Keratinocyte (primary cell): ENCODE data around the gene TMEM225B. TPM values are rescaled to one million over a fixed set of nuclear protein-coding genes. Genes with fewer than 3 reads are reported as not detected.
"Not testable (repeated sequence)": the region's sequence is repeated elsewhere in the genome, so short reads cannot be mapped to it uniquely, and the experiment has no call there.

Experiments used
- DNase-seq: peaks from one replicate; pipeline ENCODE4 v3.0.0-alpha.2; 2011; ENCODE audit warnings: low read depth, missing footprints, low spot score
- FAIRE-seq: peaks from 2 replicates; lab custom pipeline; 2011; peaks lifted over from hg19 to GRCh38; lab: Jason Lieb, UNC
- H2AFZ ChIP-seq: 2 replicates; pipeline ENCODE4 v1.6.0; 2012; ENCODE audit warnings: low read length, control low read depth, inconsistent platforms; ENCODE audit not compliant: control insufficient read depth
- H3K27ac ChIP-seq: 2 replicates; pipeline ENCODE4 v1.5.1; 2011; ENCODE audit warnings: low read length; ENCODE audit not compliant: control insufficient read depth, insufficient read depth
- H3K27me3 ChIP-seq: 3 replicates; pipeline ENCODE4 v1.6.0; 2011; ENCODE audit warnings: low read length; ENCODE audit not compliant: control insufficient read depth, insufficient read depth; ENCODE audit errors: extremely low read depth
- H3K36me3 ChIP-seq, 2 experiments: 2 replicates in 1 of 2; 3 replicates in 1 of 2; pipeline ENCODE4 v1.5.1; 2011; ENCODE audit warnings: low read length in 2 of 2, mild to moderate bottlenecking in 1 of 2; ENCODE audit not compliant: control insufficient read depth in 2 of 2, insufficient read depth in 2 of 2; ENCODE audit errors: extremely low read depth in 1 of 2
- H3K4me1 ChIP-seq: 3 replicates; pipeline ENCODE4 v1.5.1; 2011; ENCODE audit warnings: low read length; ENCODE audit not compliant: control insufficient read depth, insufficient read depth; ENCODE audit errors: extremely low read depth
- H3K4me2 ChIP-seq: 3 replicates; pipeline ENCODE4 v1.6.0; 2011; ENCODE audit warnings: low read depth, low read length; ENCODE audit not compliant: control insufficient read depth, insufficient read depth; ENCODE audit errors: extremely low read depth
- H3K4me3 ChIP-seq, 3 experiments: fragments of 200-600 bp in 1 of 3; sonication (generic) in 1 of 3; 2 replicates in 2 of 3; 3 replicates in 1 of 3; pipeline ENCODE4 v1.5.1; 2011 to 2016; ENCODE audit warnings: low read length in 3 of 3, mild to moderate bottlenecking in 3 of 3, control low read depth in 2 of 3, inconsistent platforms in 1 of 3, low read depth in 1 of 3, mixed read lengths in 1 of 3, mixed run types in 1 of 3, moderate library complexity in 1 of 3; ENCODE audit not compliant: control insufficient read depth in 2 of 3, insufficient read depth in 2 of 3; ENCODE audit errors: extremely low read depth in 1 of 3
- H3K79me2 ChIP-seq: 2 replicates; pipeline ENCODE4 v1.6.0; 2012; ENCODE audit warnings: low read length; ENCODE audit not compliant: control insufficient read depth, insufficient read depth
- H3K9ac ChIP-seq: 3 replicates; pipeline ENCODE4 v1.6.0; 2011; ENCODE audit warnings: low read length; ENCODE audit not compliant: control insufficient read depth, insufficient read depth; ENCODE audit errors: extremely low read depth
- H3K9me1 ChIP-seq: 3 replicates; pipeline ENCODE4 v1.6.0; 2011; ENCODE audit warnings: low read length; ENCODE audit not compliant: control insufficient read depth, insufficient read depth; ENCODE audit errors: extremely low read depth
- H3K9me3 ChIP-seq: 2 replicates; pipeline ENCODE4 v1.5.1; 2012; ENCODE audit warnings: low read depth, low read length; ENCODE audit not compliant: control insufficient read depth
- H4K20me1 ChIP-seq: 3 replicates; pipeline ENCODE4 v1.6.0; 2011; ENCODE audit warnings: low read length; ENCODE audit not compliant: control insufficient read depth, insufficient read depth; ENCODE audit errors: extremely low read depth
- EZH2 ChIP-seq: IDR thresholded peaks from one replicate; pipeline ENCODE4 v1.6.1; 2012; ENCODE audit warnings: inconsistent platforms, mild to moderate bottlenecking, low read length, moderate library complexity
- dilution Hi-C: fragments of 300-500 bp; cut with MboI; formaldehyde crosslinking; loops from one replicate; pipeline ENCODE4 v1.7.0; 2020; ENCODE audit warnings: low sequenced_read_pairs; ENCODE audit not compliant: extremely low pct_ligation_motif_present
- polyA plus RNA-seq, 5 experiments: library from polyadenylated mRNA; depleted of rRNA in 3 of 5; stranded (reverse) in 3 of 5; stranded (forward) in 1 of 5; unstranded in 1 of 5; fragments of >200 nt; gene quantifications; 1 replicate in 1 of 5; 2 replicates in 3 of 5; 3 replicates in 1 of 5; pipeline versions ENCODE4 v1.2.1 to v1.2.3, GENCODE V29; 2011 to 2012; ENCODE audit warnings: missing spikeins in 2 of 5, low read depth in 1 of 5, low replicate concordance in 1 of 5
- TF ChIP-seq, protein P1 (sequence below), 3 experiments: IDR thresholded peaks in 1 of 3; conservative IDR thresholded peaks in 1 of 3; optimal IDR thresholded peaks in 1 of 3; 2 replicates in 2 of 3; 3 replicates in 1 of 3; pipeline versions ENCODE3 to v1.5.1; 2011; ENCODE audit warnings: low read length in 3 of 3, mild to moderate bottlenecking in 3 of 3, moderate library complexity in 2 of 3, control low read depth in 1 of 3, inconsistent platforms in 1 of 3; ENCODE audit not compliant: insufficient read depth in 2 of 3; ENCODE audit errors: extremely low read depth in 1 of 3

The TMEM225B gene
- polyA plus RNA-seq, 1 donor (not counting 4 experiments of a cell fraction or from before 2014, with no cell fraction given): 0.18 TPM

- Histone ChIP-seq H3K4me1 (peaks cover 12% of the 10 kb centered on the region), H3K9me1 (no peaks in the 10 kb centered on the region), H3K9me3 (no peaks in the 10 kb centered on the region), H2AFZ (no peak overlapping the region), H3K4me3 (peak overlapping the region in 1 of 3 experiments; percentile 61), H3K27ac (no peak overlapping the region), H3K79me2 (no peaks in the 10 kb centered on the region), H3K27me3 (no peaks in the 10 kb centered on the region), H3K9ac (no peak overlapping the region), H3K4me2 (peak overlapping the region; percentile 83), H3K36me3 (no peaks in the 10 kb centered on the region), H4K20me1 (no peaks in the 10 kb centered on the region)
- FAIRE-seq: no peak
- dilution Hi-C loops: no loop called here
- no peak for TF ChIP-seq EZH2
- no peak for DNase-seq
These were observed 18.6 kb upstream of the TMEM225B start for GRCh38 chr7:99579281-99579955.

- Histone ChIP-seq H3K9me1 (no peaks in the 10 kb centered on the region), H3K9ac (peak overlapping the region; percentile 37), H2AFZ (peak overlapping the region; percentile 90), H3K4me3 (peak overlapping the region; percentile 37 to 61 (median 61)), H3K79me2 (no peaks in the 10 kb centered on the region), H4K20me1 (no peaks in the 10 kb centered on the region), H3K27me3 (no peaks in the 10 kb centered on the region), H3K36me3 (no peaks in the 10 kb centered on the region), H3K4me2 (peak overlapping the region; percentile 83), H3K4me1 (peaks cover 12% of the 10 kb centered on the region), H3K9me3 (no peaks in the 10 kb centered on the region), H3K27ac (no peak overlapping the region)
- DNase-seq (no peak), FAIRE-seq (no peak)
- dilution Hi-C loops: no loop called here
- TF ChIP-seq, protein P1, sequence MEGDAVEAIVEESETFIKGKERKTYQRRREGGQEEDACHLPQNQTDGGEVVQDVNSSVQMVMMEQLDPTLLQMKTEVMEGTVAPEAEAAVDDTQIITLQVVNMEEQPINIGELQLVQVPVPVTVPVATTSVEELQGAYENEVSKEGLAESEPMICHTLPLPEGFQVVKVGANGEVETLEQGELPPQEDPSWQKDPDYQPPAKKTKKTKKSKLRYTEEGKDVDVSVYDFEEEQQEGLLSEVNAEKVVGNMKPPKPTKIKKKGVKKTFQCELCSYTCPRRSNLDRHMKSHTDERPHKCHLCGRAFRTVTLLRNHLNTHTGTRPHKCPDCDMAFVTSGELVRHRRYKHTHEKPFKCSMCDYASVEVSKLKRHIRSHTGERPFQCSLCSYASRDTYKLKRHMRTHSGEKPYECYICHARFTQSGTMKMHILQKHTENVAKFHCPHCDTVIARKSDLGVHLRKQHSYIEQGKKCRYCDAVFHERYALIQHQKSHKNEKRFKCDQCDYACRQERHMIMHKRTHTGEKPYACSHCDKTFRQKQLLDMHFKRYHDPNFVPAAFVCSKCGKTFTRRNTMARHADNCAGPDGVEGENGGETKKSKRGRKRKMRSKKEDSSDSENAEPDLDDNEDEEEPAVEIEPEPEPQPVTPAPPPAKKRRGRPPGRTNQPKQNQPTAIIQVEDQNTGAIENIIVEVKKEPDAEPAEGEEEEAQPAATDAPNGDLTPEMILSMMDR (optimal IDR thresholded peaks at IDR 0.05 in 1 of 3, IDR thresholded peaks at IDR 0.05 in 1 of 3, conservative IDR thresholded peaks at IDR 0.05 in 1 of 3; ENCODE audit: extremely low read depth in 1 of 3, insufficient read depth in 2 of 3, low read length in 3 of 3): peak in 2 of 3 experiments; percentile 7 to 45
- TF ChIP-seq EZH2: no peak
These were observed 17.9 kb upstream of the TMEM225B start for GRCh38 chr7:99579956-99580777.

- H3K27me3 ChIP-seq, H3K9me1 ChIP-seq, dilution Hi-C loops, H3K9me3 ChIP-seq, H3K79me2 ChIP-seq, DNase-seq, FAIRE-seq, H4K20me1 ChIP-seq, H3K27ac ChIP-seq, H3K36me3 ChIP-seq: not testable (repeated sequence)
- peak overlapping the region in 1 of 3 experiments; percentile 61 for H3K4me3 ChIP-seq
- H2AFZ ChIP-seq: peak overlapping the region; percentile 90
- peak overlapping the region; percentile 37 for H3K9ac ChIP-seq
- H3K4me1 ChIP-seq: peaks cover 12% of the 10 kb centered on the region
- peak overlapping the region; percentile 83 for H3K4me2 ChIP-seq
These were observed 17.2 kb upstream of the TMEM225B start for GRCh38 chr7:99580778-99581332.
